LNCAP (cell line): ENCODE data around the gene TADA1.

Experiments
- TF ChIP-seq, protein P1 (sequence below): fragments of 450-650 bp; IDR thresholded peaks from 2 replicates; pipeline ENCODE4 v1.5.1; 2017; ENCODE audit warnings: mild to moderate bottlenecking

Gene TADA1

DNA sequence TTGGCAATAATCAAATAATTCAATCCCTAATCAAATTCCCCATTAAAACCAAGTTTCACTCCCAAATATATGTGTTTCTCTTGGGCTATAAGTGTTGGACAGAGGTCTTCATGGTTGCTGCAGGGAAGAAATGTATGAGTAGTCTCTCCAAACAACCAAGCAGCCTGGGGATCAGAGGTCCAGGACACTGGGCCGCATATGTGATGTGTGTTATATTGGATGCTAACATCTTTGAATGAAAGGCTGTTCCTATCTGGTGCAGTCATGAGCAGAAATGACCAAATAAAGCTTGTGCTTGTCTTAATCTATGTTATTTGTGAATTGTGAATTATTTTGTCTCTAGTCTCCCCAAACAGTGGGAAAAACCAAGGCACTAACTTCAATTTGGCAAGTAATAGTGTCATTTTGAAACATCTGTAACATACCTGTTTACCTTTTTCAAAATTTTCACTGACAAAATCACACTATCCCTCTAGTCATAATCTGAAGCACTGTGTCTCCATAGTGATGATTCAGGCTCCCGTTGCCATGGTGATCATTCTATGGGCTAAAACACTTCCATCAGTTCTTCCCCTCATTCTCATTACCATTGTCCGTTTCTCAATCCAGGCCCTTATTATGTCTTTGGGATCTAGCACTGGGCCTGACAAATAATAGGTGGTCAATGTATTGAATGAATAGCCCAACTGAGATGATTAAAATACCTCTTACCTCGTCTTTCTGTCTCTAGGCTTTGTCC is 12.5 kb upstream of the TADA1 start:
- TF ChIP-seq, protein P1, sequence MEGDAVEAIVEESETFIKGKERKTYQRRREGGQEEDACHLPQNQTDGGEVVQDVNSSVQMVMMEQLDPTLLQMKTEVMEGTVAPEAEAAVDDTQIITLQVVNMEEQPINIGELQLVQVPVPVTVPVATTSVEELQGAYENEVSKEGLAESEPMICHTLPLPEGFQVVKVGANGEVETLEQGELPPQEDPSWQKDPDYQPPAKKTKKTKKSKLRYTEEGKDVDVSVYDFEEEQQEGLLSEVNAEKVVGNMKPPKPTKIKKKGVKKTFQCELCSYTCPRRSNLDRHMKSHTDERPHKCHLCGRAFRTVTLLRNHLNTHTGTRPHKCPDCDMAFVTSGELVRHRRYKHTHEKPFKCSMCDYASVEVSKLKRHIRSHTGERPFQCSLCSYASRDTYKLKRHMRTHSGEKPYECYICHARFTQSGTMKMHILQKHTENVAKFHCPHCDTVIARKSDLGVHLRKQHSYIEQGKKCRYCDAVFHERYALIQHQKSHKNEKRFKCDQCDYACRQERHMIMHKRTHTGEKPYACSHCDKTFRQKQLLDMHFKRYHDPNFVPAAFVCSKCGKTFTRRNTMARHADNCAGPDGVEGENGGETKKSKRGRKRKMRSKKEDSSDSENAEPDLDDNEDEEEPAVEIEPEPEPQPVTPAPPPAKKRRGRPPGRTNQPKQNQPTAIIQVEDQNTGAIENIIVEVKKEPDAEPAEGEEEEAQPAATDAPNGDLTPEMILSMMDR: no peak

DNA sequence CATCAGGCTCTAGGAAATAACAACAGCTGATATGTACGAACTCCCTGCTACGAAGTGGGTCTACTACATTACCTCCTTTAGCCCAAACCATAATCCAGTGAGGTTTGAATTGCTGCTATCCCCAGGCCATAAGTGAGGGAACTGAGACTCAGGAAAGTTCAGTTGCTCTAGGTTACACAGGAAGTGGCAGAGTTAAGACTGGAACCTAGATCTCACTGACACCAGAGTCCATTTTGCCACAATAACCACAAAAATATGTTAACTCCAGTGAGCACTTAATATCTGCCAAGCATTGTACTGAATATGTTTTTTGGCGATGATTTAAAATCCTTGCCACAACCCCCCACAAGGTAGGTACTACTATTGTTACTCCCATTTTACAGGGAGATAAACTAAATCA is 8.9 kb upstream of the TADA1 start:
- TF ChIP-seq, protein P1: no peak

- TF ChIP-seq, protein P1: no peak
Measured at GRCh38 chr1:166884040-166884642, 8.1 kb upstream of the TADA1 start.

DNA sequence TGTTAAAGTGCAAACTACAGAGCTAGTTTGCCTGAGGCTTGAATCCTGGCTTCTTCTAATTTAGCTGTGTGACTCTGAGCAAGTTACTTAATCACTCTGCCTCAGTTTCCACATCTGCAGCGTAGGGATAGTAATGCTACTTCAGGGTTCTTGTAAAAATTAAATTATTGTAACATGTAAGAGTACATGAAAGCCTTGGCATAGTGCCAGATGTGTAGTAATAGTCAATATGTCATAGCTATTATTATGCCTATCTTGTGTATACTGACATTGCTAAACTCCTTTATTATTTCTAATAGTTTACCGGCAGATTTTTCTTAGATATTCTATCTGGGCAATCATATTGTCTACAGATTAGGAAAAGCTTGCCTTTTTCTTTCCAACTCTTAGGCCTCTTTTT is 6.8 kb upstream of the TADA1 start:
- TF ChIP-seq, protein P1: no peak

DNA sequence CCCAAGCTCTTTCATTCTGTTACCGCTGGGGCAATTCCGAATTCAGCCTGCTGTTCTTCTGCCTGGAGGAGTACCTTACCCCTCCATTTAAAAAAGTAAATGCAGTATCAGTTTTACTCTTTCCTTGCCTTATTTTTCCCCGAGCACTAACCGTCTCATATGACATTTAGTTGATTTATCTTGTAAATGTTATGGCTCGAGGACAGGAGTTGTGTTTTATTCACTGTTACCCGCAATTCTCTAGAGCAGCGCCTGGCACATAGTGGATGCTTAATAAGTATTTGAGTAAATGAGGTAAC is 425 bp upstream of the TADA1 start:
- TF ChIP-seq, protein P1: no peak; the same call in 1 of the 2 replicates

DNA sequence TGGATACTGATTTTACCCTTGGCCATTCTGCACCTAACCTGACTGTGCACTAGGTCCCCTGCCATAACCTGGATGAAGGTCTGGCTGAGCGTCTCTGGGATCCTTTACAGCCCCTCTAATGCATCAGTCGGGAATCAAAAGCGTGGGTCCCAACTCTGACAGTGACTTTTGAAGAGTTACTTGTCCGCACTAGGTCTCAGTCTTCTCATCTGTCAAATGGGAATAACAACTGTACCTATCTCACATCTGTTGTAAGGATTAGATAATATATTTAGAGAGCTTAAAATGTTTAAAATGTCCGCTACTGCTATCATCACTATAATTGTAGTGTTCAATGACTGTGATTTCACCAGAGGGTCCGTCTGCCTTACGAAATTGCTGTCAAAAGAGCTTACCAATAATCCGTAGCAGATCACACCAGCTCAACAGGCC is 746 bp downstream of the TADA1 start:
- TF ChIP-seq, protein P1: no peak

DNA sequence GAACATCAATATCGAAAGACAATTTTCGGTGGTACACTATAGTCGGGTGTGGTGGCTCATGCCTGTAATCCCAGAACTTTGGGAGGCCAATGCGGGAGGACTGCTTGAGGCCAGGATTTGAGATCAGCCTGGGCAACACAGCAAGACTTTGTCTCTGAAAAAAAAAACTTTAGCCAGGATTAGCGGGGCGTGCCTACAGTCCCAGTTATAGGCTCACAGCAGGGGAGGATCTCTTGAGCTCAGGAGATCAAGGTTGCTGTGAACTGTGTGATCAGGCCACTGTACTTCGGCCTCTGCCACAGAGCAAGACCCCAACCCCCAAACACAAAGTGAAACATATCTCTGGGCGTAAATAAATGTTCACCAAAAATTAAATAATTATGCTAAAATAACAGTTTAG is 1.6 kb downstream of the TADA1 start:
- TF ChIP-seq, protein P1: no peak
